IPS-NIHi7 (cell line): ENCODE results near the gene ARMC2.
A peak's percentile ranks its signal among the peaks of the same experiment; 100 is the strongest.
"Not testable (repeated sequence)": the region's sequence is repeated elsewhere in the genome, so short reads cannot be mapped to it uniquely, and the experiment has no call there.

ENCODE experiments used
- DNase-seq: peaks from one replicate; pipeline ENCODE4 v3.0.0; 2012; ENCODE audit warnings: mixed read lengths; ENCODE audit errors: extremely low spot score

The ARMC2 gene

DNA sequence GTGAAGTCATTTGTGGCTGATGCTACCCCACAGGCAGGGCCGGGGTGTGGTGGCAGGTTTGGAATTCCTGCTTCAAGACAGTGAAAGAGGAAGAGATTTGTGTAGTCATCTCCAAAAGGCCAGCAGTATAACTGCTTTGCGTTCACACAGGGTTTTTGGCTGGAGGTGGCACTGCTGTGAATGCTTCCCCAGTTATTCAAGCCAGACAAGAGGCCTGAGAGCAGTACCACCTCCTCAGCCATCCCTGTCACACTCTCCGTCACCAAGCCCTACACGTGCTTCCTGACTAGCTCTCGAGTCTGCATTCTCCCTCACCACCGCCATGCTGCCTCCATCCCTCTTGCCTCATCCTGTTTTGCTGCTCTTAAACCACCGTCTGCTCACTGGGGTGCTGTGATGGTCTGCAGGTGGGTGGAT is 23.9 kb downstream of the ARMC2 start:
- no peak for DNase-seq

GRCh38 chr6:108872575-108872974 is 24.4 kb downstream of the ARMC2 start:
- DNase-seq: no peak

- no peak for DNase-seq
Measured at GRCh38 chr6:108873251-108873650, 25.0 kb downstream of the ARMC2 start.

DNA sequence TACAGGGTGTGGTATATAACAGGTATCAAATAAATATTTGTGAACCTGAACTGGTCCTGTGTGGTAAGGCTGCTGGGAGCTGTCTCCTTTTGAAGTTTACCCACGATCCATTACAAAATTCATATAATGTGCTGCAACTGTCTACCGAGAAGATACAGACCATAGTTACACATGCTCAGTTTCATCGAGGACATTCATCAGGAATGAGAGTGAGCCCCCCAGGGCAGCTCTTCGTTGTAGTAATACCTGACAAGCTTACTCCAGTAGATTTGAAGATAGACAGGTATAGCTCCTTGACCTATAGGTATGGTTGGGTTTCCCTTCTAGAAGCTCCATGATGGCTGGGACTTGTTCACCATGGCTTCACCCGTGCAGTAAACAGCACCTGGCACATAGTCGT is 25.7 kb downstream of the ARMC2 start:
- no peak for DNase-seq

- no peak for DNase-seq
Measured at GRCh38 chr6:108874470-108875160, 26.4 kb downstream of the ARMC2 start.

DNA sequence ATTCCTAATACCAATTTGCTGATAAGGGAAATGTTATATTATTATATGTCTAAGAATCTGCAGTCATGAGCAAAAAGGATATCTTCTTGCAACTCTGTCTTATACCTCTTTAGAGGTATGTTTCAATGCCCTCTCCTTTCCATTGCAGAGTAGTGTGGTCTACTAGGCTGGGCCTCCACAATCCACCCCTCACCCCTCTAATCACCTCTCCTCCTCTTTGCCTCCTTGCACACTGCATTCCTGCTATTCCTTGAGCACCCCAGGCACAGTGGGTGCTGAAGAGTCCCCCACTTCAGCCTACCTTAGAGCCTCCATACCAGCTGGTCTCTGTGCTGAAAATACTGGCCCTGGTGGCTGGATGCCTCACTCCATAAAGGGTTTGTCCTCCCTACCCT is 26.9 kb downstream of the ARMC2 start:
- DNase-seq: no peak

GRCh38 chr6:108877046-108877751 is 29.0 kb downstream of the ARMC2 start:
- DNase-seq: no peak

DNA sequence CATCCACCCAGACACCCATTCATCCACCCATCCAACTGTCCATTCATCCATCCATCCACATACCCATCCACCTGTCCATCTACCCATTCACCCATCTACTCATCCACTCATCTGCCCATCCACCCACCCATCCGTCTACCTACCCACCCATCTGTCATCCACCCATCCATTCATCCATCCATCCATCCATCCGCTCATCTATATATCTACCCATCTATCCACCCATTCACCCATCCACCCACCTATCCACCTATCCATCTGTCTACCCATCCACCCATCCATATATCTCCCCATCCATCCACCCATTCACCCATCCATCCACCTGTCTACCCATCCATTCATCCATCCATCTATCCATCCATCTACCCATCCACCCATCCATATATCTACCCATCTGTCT is 30.7 kb downstream of the ARMC2 start:
- no peak for DNase-seq

DNA sequence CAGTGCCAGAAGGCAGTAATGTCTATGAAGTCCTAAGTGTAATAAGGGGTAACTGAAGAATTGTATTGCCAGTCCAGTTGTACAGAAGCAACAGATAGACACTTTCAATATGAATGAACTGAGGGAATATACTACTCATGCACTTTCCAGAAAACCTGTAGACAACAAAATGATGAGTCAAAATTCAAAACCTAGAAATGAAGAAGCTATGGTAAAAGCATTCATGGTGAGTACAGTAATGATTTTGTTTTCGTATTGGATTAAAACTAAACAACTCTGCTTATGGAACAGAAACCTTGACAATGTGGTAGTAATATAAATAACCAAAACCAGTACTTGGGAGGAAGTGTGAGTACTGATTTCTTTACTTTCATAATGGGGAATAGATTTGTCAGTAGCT is 35.0 kb downstream of the ARMC2 start:
- no peak for DNase-seq

- DNase-seq: no peak
Measured at GRCh38 chr6:108884211-108885059, 36.2 kb downstream of the ARMC2 start.

DNA sequence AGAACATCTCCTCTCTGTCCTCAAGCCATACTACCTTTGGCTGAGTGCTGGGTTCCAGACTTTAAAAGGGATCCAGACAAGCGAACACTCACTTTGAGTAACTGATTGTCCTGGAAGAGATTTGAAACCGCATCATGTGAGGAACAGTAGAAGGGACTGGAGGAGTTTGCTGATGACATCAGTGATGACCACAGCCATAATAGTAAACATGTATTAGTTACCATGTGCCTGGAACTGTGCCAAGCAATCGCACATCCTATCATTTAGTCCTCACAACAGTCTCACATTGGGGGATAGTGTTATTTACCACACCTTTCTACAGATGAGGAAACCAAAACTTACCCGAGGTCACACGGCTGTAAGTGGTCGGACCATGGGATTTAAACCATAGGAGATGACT is 39.8 kb downstream of the ARMC2 start:
- DNase-seq: no peak

DNA sequence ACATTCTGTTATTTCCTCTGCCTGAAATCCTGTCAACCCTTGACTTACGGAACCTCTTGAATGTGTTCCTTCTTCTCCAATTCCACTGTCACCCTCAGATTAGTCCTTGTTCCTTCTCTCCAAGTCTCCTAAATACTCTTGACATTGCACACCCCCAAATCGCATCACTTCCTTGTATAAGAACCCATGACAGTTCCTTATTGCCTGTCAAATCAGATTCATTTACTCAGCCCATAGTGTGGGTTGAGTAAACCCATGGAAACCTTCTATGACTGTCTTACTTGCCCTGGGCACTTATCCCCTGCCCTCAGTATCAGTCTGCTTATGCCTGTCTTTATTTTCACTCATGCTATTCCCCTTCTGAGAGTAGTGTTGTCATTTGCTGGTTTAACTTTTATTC is 40.5 kb downstream of the ARMC2 start:
- DNase-seq: no peak

- not testable (repeated sequence) for DNase-seq
Measured at GRCh38 chr6:108890898-108891297, 42.7 kb downstream of the ARMC2 start.

- DNase-seq: no peak
Measured at GRCh38 chr6:108895571-108895970, 47.3 kb downstream of the ARMC2 start.

DNA sequence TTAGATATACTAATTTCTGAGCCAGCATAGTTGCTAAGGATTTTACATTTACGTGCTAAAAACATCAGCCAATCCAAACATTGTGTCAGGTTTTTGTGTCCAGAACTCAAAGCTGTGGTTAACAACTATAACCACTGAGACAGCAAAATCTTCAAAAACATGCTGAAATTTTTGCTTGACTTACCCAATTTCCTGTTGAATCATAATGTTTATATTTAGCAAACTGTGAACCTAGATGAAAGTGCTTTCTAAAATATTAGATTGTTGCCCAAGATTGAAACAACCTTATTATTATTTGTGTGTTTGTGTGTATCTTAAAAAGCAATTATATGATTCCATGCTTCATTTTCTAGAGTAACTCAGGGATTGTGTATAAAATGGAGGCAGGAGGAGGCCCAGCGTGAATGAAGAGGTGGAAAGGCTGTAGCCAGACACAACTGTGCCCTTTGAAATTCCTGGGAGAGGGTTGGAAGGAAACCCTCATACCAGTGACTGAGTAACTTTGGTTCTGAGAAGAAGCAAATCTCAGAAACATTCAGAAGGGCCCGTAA is 48.0 kb downstream of the ARMC2 start:
- no peak for DNase-seq

GRCh38 chr6:108897371-108897770 is 49.1 kb downstream of the ARMC2 start:
- no peak for DNase-seq

DNA sequence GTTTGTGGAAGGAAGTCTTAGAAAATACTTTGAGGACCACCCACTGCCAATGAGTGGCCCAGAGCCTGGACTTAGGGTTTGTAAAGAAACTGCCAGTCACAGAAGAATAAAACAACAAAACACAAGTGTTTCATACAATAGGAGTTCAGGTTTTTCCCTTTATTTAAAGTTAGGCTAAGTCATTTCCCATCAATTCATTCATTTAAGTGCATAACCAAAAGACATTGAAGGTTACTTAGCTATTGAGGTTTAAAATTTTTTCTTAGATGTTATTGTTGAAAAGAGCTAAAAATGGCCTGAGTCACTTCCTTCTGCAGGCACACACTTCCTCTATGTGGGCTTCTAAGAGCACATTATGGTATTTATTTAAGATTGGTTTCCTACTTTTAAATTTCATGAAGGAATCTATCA is 54.2 kb downstream of the ARMC2 start:
- no peak for DNase-seq

GRCh38 chr6:108903796-108904195 is 55.6 kb downstream of the ARMC2 start:
- no peak for DNase-seq

GRCh38 chr6:108904741-108905140 is 56.5 kb downstream of the ARMC2 start:
- DNase-seq: no peak

DNA sequence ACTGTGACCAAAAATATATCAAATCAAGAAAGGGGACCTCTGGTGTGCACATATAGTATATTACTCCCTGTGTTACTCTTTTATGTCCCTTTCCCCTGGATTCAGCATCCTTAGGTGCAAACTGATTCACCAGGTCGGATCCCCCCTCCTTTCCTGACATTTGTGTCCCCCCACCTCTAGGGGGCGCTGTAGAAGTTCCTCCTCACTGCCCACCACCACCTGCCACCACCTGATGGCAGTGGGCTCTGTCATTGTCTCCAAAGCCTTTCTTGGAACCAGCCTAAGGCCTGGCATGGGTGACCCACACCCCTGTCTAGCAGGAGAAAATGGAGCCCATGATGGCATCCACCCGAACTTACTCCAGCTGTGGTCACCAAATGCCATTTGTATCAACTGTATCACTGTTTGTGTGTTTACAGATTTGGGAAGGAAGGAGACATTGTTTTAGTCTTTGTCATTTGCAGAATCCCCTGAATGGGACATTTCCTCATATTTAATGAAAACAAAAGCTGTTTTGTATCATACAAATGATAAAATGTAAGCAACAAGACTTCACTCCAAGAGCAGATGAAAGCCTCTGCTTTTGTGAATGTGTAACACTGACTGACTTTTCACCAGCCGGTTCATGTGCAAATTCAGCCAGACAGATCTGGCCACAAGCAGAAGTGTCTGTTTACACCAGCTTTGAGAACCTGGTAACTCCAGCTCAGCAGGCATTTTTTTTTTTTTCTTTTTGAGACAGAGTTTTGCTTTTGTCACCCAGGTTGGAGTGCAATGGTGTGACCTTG is 66.2 kb downstream of the ARMC2 start:
- DNase-seq: peak; percentile 83

- DNase-seq: no peak
Measured at GRCh38 chr6:108915258-108915657, 67.0 kb downstream of the ARMC2 start.
